C4-2B (cell line): ENCODE results near the gene AP4E1.

Experiments
- ZFX ChIP-seq: fragments of 450-650 bp; IDR thresholded peaks from 2 replicates; pipeline ENCODE4 v1.6.1; 2017
- TF ChIP-seq, protein P1 (sequence below): fragments of 450-650 bp; conservative IDR thresholded peaks from 2 replicates; pipeline ENCODE4 v1.5.1; 2017; ENCODE audit warnings: mild to moderate bottlenecking

DNA sequence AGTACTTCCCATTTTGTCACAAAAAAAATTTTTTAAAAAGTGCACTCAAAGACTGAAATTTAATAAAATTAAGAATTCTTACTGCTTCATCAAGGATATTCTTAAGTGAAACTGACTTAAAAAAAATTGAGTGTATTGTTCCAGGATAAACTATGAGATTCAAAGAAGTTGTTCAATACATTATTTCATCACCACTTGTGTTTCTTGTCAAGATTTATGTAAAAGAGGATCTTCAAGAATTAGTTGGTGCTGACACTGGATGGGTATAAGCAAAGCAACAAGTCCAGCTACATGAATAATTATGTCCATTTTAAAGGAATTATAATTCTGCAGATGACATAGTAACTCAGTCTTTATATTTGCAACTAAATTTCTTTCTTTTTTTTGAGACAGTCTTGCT lies 4.3 kb upstream of the AP4E1 start:
- TF ChIP-seq, protein P1, sequence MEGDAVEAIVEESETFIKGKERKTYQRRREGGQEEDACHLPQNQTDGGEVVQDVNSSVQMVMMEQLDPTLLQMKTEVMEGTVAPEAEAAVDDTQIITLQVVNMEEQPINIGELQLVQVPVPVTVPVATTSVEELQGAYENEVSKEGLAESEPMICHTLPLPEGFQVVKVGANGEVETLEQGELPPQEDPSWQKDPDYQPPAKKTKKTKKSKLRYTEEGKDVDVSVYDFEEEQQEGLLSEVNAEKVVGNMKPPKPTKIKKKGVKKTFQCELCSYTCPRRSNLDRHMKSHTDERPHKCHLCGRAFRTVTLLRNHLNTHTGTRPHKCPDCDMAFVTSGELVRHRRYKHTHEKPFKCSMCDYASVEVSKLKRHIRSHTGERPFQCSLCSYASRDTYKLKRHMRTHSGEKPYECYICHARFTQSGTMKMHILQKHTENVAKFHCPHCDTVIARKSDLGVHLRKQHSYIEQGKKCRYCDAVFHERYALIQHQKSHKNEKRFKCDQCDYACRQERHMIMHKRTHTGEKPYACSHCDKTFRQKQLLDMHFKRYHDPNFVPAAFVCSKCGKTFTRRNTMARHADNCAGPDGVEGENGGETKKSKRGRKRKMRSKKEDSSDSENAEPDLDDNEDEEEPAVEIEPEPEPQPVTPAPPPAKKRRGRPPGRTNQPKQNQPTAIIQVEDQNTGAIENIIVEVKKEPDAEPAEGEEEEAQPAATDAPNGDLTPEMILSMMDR, result no peak
- no peak for TF ChIP-seq ZFX
